Thyroid gland (tissue), 4 donors: ENCODE results near the gene MAP2K2.

Source experiments
- POLR2A ChIP-seq, 2 donors: fragments of 450-650 bp; IDR thresholded peaks; one replicate each; pipeline ENCODE4 v1.6.1; 2017; ENCODE audit warnings: antibody characterized with exemption in 2 of 2, mild to moderate bottlenecking in 2 of 2, moderate library complexity in 1 of 2
- TF ChIP-seq, protein P1 (sequence below), 6 experiments: fragments of 200-600 bp in 3 of 6; fragments of 450-650 bp in 3 of 6; sonication (generic) in 3 of 6; IDR thresholded peaks; one replicate each; pipeline ENCODE4 v1.5.1; 2016 to 2019; ENCODE audit warnings: antibody characterized with exemption in 6 of 6, mild to moderate bottlenecking in 2 of 6, inconsistent platforms in 1 of 6, moderate library complexity in 1 of 6

GRCh38 chr19:4152241-4152998 lies 28.5 kb upstream of the MAP2K2 start:
- TF ChIP-seq, protein P1, sequence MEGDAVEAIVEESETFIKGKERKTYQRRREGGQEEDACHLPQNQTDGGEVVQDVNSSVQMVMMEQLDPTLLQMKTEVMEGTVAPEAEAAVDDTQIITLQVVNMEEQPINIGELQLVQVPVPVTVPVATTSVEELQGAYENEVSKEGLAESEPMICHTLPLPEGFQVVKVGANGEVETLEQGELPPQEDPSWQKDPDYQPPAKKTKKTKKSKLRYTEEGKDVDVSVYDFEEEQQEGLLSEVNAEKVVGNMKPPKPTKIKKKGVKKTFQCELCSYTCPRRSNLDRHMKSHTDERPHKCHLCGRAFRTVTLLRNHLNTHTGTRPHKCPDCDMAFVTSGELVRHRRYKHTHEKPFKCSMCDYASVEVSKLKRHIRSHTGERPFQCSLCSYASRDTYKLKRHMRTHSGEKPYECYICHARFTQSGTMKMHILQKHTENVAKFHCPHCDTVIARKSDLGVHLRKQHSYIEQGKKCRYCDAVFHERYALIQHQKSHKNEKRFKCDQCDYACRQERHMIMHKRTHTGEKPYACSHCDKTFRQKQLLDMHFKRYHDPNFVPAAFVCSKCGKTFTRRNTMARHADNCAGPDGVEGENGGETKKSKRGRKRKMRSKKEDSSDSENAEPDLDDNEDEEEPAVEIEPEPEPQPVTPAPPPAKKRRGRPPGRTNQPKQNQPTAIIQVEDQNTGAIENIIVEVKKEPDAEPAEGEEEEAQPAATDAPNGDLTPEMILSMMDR (IDR thresholded peaks at IDR 0.05) = no peak
- no peak for TF ChIP-seq POLR2A (IDR thresholded peaks at IDR 0.05)
